ENCODE results near the gene PSMA3. TPM values are rescaled to one million over a fixed set of nuclear protein-coding genes. Genes with fewer than 3 reads are reported as not detected.

The PSMA3 gene
- total RNA-seq, 1 donor from 2014 or later, result 132 TPM

GRCh38 chr14:58200846-58201245 lies 43.8 kb upstream of the PSMA3 start:
- DNase-seq (no peak), ATAC-seq (no peak)
- Histone ChIP-seq H3K4me1 (peaks cover 20% of the 10 kb centered on the region), H3K27ac (peak overlapping the region; percentile 95), H3K4me3 (peak overlapping the region; percentile 89), H3K27me3 (ENCODE audit: low read depth) (no peaks in the 10 kb centered on the region), H3K9me3 (no peaks in the 10 kb centered on the region), H3K36me3 (peaks cover 25% of the 10 kb centered on the region)
- TF ChIP-seq CTCF (IDR thresholded peaks at IDR 0.05), result no peak
- intact Hi-C loops (cut with DNase I), result no loop called here

- intact Hi-C loops (cut with DNase I), result no loop called here
- Histone ChIP-seq H3K4me3 (no peak overlapping the region), H3K27ac (no peak overlapping the region), H3K4me1 (no peaks in the 10 kb centered on the region), H3K36me3 (peaks cover 96% of the 10 kb centered on the region), H3K9me3 (no peaks in the 10 kb centered on the region), H3K27me3 (ENCODE audit: low read depth) (no peaks in the 10 kb centered on the region)
- no peak for ATAC-seq
- TF ChIP-seq CTCF (IDR thresholded peaks at IDR 0.05), result no peak
- no peak for DNase-seq
Measured at GRCh38 chr14:58213176-58213575, 31.5 kb upstream of the PSMA3 start.

GRCh38 chr14:58215191-58215914 lies 29.3 kb upstream of the PSMA3 start:
- Histone ChIP-seq H3K27me3 (ENCODE audit: low read depth) (no peaks in the 10 kb centered on the region), H3K9me3 (no peaks in the 10 kb centered on the region), H3K4me3 (no peak overlapping the region), H3K27ac (no peak overlapping the region), H3K4me1 (no peaks in the 10 kb centered on the region), H3K36me3 (peaks cover 93% of the 10 kb centered on the region)
- no peak for TF ChIP-seq CTCF (IDR thresholded peaks at IDR 0.05)
- ATAC-seq (no peak), DNase-seq (no peak)
- intact Hi-C loops (cut with DNase I), result no loop called here

GRCh38 chr14:58216544-58216943 lies 28.1 kb upstream of the PSMA3 start:
- TF ChIP-seq CTCF (IDR thresholded peaks at IDR 0.05), result no peak
- Histone ChIP-seq H3K27me3 (ENCODE audit: low read depth) (no peaks in the 10 kb centered on the region), H3K4me3 (no peak overlapping the region), H3K36me3 (peaks cover 88% of the 10 kb centered on the region), H3K4me1 (no peaks in the 10 kb centered on the region), H3K27ac (no peak overlapping the region), H3K9me3 (no peaks in the 10 kb centered on the region)
- no peak for DNase-seq
- intact Hi-C loops (cut with DNase I), result no loop called here
- ATAC-seq, result no peak

- intact Hi-C loops (cut with DNase I), result no loop called here
- TF ChIP-seq CTCF (IDR thresholded peaks at IDR 0.05), result no peak
- H3K4me1 ChIP-seq, result no peaks in the 10 kb centered on the region
- no peak overlapping the region for H3K4me3 ChIP-seq
- no peak for DNase-seq
- H3K9me3 ChIP-seq, result no peaks in the 10 kb centered on the region
- no peak for ATAC-seq
- H3K27ac ChIP-seq, result no peak overlapping the region
- no peaks in the 10 kb centered on the region for H3K27me3 ChIP-seq (ENCODE audit: low read depth)
- peaks cover 64% of the 10 kb centered on the region for H3K36me3 ChIP-seq
Measured at GRCh38 chr14:58227096-58227819, 17.4 kb upstream of the PSMA3 start.
